ENCODE data around the gene GSN.

Gene GSN

GRCh38 chr9:121267689-121268597 lies at the start of gene GSN:
GSN (plus strand) TSS chr9:121268162; CDS start chr9:121301972, 33,810 bp downstream.
- DNase-seq, result peak; percentile 41

- no peak for DNase-seq
These were observed 49.5 kb upstream of the GSN start for GRCh38 chr9:121218357-121219027.

GRCh38 chr9:121219530-121219929 lies 48.4 kb upstream of the GSN start:
- DNase-seq, result no peak

GRCh38 chr9:121220996-121221663 lies 46.8 kb upstream of the GSN start:
- no peak for DNase-seq

GRCh38 chr9:121221664-121222055 lies 46.3 kb upstream of the GSN start:
- no peak for DNase-seq

- no peak for DNase-seq
These were observed 45.3 kb upstream of the GSN start for GRCh38 chr9:121222524-121223171.

- DNase-seq, result no peak
These were observed 42.7 kb upstream of the GSN start for GRCh38 chr9:121225240-121225639.

- DNase-seq, result no peak
These were observed 41.8 kb upstream of the GSN start for GRCh38 chr9:121226175-121226574.

GRCh38 chr9:121227862-121228261 lies 40.1 kb upstream of the GSN start:
- DNase-seq, result no peak

GRCh38 chr9:121230256-121230655 lies 37.7 kb upstream of the GSN start:
- DNase-seq, result no peak

- DNase-seq, result no peak
These were observed 35.7 kb upstream of the GSN start for GRCh38 chr9:121232251-121232650.

- DNase-seq, result no peak
These were observed 33.8 kb upstream of the GSN start for GRCh38 chr9:121233906-121234831.

GRCh38 chr9:121234832-121235161 lies 33.2 kb upstream of the GSN start:
- no peak for DNase-seq

- DNase-seq, result no peak
These were observed 32.5 kb upstream of the GSN start for GRCh38 chr9:121235512-121235911.

- no peak for DNase-seq
These were observed 30.0 kb upstream of the GSN start for GRCh38 chr9:121237916-121238315.

GRCh38 chr9:121239071-121239470 lies 28.9 kb upstream of the GSN start:
- DNase-seq, result no peak

GRCh38 chr9:121239851-121240250 lies 28.1 kb upstream of the GSN start:
- no peak for DNase-seq

GRCh38 chr9:121240472-121241135 lies 27.4 kb upstream of the GSN start:
- no peak for DNase-seq

- no peak for DNase-seq
These were observed 25.6 kb upstream of the GSN start for GRCh38 chr9:121242219-121242958.

GRCh38 chr9:121242959-121243346 lies 25.0 kb upstream of the GSN start:
- DNase-seq, result no peak

Data from activated naive CD4-positive, alpha-beta T cell treated with anti-CD3 and anti-CD28 coated beads, Interleukin-2, amount 50 U/mL, for 16 hours (primary cell).